ENCODE results near the gene ARID5B. TPM values are rescaled to one million over a fixed set of nuclear protein-coding genes. Genes with fewer than 3 reads are reported as not detected.

The ARID5B gene
- total and polyA plus RNA-seq, 2 donors = 11.3 to 18.6 TPM

- 96% methylated on average over 3 of the region's 3 CpGs for WGBS
These were observed 38.4 kb downstream of the ARID5B start for GRCh38 chr10:61939902-61940301.

DNA sequence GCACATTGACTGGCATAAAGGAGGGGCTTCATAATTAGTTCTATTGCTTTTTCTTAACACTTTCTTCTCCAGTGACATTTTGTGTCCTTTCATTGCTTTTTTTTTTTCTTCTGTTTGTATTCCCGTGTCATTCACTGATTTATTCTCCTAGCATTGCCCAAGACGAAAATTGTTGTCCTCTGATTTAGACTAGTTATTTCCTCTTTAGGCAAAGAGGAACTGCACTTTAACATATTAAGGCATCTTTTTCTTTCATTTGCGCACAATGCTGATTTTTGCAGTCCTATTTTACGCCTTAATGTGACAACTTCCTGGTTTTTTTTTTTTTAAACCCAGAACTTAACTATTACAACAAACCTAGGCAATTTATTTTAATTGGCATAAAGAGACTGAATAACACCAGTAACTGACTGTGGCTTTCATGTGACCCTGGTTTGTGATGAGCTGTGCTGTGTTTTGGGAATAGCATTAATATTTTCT lies 39.7 kb downstream of the ARID5B start:
- Histone ChIP-seq H3K27me3 (ENCODE audit: control insufficient read depth in 2 of 2, insufficient read depth in 1 of 2, low read length in 1 of 2) (no peaks in the 10 kb centered on the region), H3K4me1 (ENCODE audit: control insufficient read depth in 2 of 2, insufficient read depth in 2 of 2, low read length in 2 of 2) (peaks cover 2 to 18% of the 10 kb centered on the region in 2 donors), H3K27ac (ENCODE audit: low read depth in 1 of 2, low read length in 1 of 2) (peak overlapping the region in 1 of 2 donors; percentile 62), H3K4me3 (ENCODE audit: low read length in 2 of 2) (no peak overlapping the region), H3K36me3 (ENCODE audit: control insufficient read depth in 2 of 2, insufficient read depth in 2 of 2, low read length in 1 of 2) (peaks cover 4 to 38% of the 10 kb centered on the region in 2 donors), H3K9me3 (ENCODE audit: control insufficient read depth in 2 of 2, insufficient read depth in 1 of 2, low read length in 1 of 2) (no peaks in the 10 kb centered on the region)
- DNase-seq (ENCODE audit: low read depth in 6 of 9, low spot score in 9 of 9) = peak in 1 of 9 donors; percentile 38
- WGBS = 62% methylated on average over 4 of the region's 4 CpGs

More at GRCh38 chr10:61939902-61940301, 38.4 kb downstream of the ARID5B start:
- DNase-seq (ENCODE audit: low read depth in 6 of 9, low spot score in 9 of 9) = no peak
- Histone ChIP-seq H3K36me3 (ENCODE audit: control insufficient read depth in 2 of 2, insufficient read depth in 2 of 2, low read length in 1 of 2) (peaks cover 4 to 31% of the 10 kb centered on the region in 2 donors), H3K27me3 (ENCODE audit: control insufficient read depth in 2 of 2, insufficient read depth in 1 of 2, low read length in 1 of 2) (no peaks in the 10 kb centered on the region), H3K4me3 (ENCODE audit: low read length in 2 of 2) (no peak overlapping the region), H3K9me3 (ENCODE audit: control insufficient read depth in 2 of 2, insufficient read depth in 1 of 2, low read length in 1 of 2) (no peaks in the 10 kb centered on the region), H3K27ac (ENCODE audit: low read depth in 1 of 2, low read length in 1 of 2) (peak overlapping the region in 1 of 2 donors; percentile 44), H3K4me1 (ENCODE audit: control insufficient read depth in 2 of 2, insufficient read depth in 2 of 2, low read length in 2 of 2) (peaks cover 2 to 18% of the 10 kb centered on the region in 2 donors)

- Histone ChIP-seq H3K9me3 (ENCODE audit: control insufficient read depth in 2 of 2, insufficient read depth in 1 of 2, low read length in 1 of 2) (no peaks in the 10 kb centered on the region), H3K4me3 (ENCODE audit: low read length in 2 of 2) (no peak overlapping the region), H3K27me3 (ENCODE audit: control insufficient read depth in 2 of 2, insufficient read depth in 1 of 2, low read length in 1 of 2) (no peaks in the 10 kb centered on the region), H3K4me1 (ENCODE audit: control insufficient read depth in 2 of 2, insufficient read depth in 2 of 2, low read length in 2 of 2) (peaks cover under 1 to 13% of the 10 kb centered on the region in 2 donors), H3K36me3 (ENCODE audit: control insufficient read depth in 2 of 2, insufficient read depth in 2 of 2, low read length in 1 of 2) (peaks cover 4 to 45% of the 10 kb centered on the region in 2 donors), H3K27ac (ENCODE audit: low read depth in 1 of 2, low read length in 1 of 2) (peak overlapping the region; percentile 19 to 83)
- DNase-seq (ENCODE audit: low read depth in 6 of 9, low spot score in 9 of 9) = no peak
- WGBS = 89% methylated on average over 5 of the region's 5 CpGs
These were observed 41.3 kb downstream of the ARID5B start for GRCh38 chr10:61942604-61943461.

GRCh38 chr10:61943674-61944378 lies 42.3 kb downstream of the ARID5B start:
- peak in 1 of 9 donors; percentile 59 for DNase-seq (ENCODE audit: low read depth in 6 of 9, low spot score in 9 of 9)
- H3K36me3 ChIP-seq (ENCODE audit: control insufficient read depth in 2 of 2, insufficient read depth in 2 of 2, low read length in 1 of 2) = peaks cover 4 to 55% of the 10 kb centered on the region in 2 donors
- 35% methylated on average over 1 of the region's 1 CpG for WGBS
- no peaks in the 10 kb centered on the region for H3K27me3 ChIP-seq (ENCODE audit: control insufficient read depth in 2 of 2, insufficient read depth in 1 of 2, low read length in 1 of 2)
- H3K4me3 ChIP-seq (ENCODE audit: low read length in 2 of 2) = no peak overlapping the region
- peaks cover 0 to 13% of the 10 kb centered on the region in 2 donors for H3K4me1 ChIP-seq (ENCODE audit: control insufficient read depth in 2 of 2, insufficient read depth in 2 of 2, low read length in 2 of 2)
- no peaks in the 10 kb centered on the region for H3K9me3 ChIP-seq (ENCODE audit: control insufficient read depth in 2 of 2, insufficient read depth in 1 of 2, low read length in 1 of 2)
- H3K27ac ChIP-seq (ENCODE audit: low read depth in 1 of 2, low read length in 1 of 2) = peak overlapping the region in 1 of 2 donors; percentile 83

DNA sequence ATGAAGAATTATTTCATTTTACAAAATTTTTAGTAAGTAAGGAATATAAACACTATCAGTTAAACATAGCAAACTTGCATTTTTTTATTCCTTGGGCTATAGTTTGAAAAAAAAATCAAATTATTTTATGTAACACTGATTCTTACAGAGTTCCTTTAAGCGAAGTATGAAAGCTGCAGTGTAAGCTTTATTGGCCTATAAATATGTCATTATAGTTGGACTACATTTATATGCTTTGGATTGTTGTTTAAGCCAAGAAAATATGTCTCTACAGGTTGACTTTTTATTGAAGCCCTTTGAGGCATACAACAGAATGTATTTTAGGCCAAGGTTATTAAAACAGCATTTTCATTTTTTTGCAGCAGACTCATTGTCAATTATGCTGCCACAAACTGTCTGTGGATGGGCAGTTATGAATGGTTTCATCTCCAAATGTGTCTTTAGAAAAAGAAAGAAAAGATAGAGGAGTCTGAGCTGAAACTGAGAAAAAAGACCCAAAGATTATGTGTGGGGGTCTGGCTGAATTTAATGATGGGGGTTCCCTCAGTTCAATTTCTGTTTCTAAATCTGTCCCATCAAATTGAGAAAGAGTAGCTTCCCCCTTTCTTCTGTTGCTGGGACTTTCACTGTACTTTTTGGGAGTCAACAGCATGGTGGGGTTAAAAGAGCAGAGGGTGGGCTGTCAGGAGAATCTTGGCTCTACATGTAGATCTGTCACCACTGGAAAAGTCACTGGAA lies 43.1 kb downstream of the ARID5B start:
- DNase-seq (ENCODE audit: low read depth in 6 of 9, low spot score in 9 of 9) = no peak
- H3K27ac ChIP-seq (ENCODE audit: low read depth in 1 of 2, low read length in 1 of 2) = peak overlapping the region in 1 of 2 donors; percentile 18
- H3K4me3 ChIP-seq (ENCODE audit: low read length in 2 of 2) = no peak overlapping the region
- H3K4me1 ChIP-seq (ENCODE audit: control insufficient read depth in 2 of 2, insufficient read depth in 2 of 2, low read length in 2 of 2) = peaks cover 0 to 13% of the 10 kb centered on the region in 2 donors
- H3K9me3 ChIP-seq (ENCODE audit: control insufficient read depth in 2 of 2, insufficient read depth in 1 of 2, low read length in 1 of 2) = no peaks in the 10 kb centered on the region
- WGBS = 88% methylated on average over 1 of the region's 1 CpG
- H3K36me3 ChIP-seq (ENCODE audit: control insufficient read depth in 2 of 2, insufficient read depth in 2 of 2, low read length in 1 of 2) = peaks cover 4 to 62% of the 10 kb centered on the region in 2 donors
- H3K27me3 ChIP-seq (ENCODE audit: control insufficient read depth in 2 of 2, insufficient read depth in 1 of 2, low read length in 1 of 2) = no peaks in the 10 kb centered on the region

DNA sequence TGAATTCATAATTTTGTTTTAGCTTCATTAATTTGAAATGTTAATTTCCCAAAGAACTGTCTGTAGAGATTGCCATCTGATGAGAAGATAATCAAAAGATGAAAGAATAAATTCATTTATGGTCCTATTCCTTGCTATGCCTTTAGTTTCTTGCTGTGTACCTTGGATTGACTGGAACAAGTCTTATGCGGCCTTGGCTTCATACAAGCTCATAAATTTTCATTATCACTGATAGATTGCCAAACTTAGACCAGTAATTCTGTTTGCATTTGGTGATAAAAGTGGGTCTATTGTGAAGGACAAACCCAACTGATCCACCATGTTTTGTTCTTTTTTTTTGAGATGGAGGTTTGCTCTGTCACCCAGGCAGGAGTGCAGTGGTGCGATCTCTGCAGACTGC lies 48.2 kb downstream of the ARID5B start:
- H3K4me3 ChIP-seq (ENCODE audit: low read length in 2 of 2) = no peak overlapping the region
- peaks cover 3 to 11% of the 10 kb centered on the region in 2 donors for H3K4me1 ChIP-seq (ENCODE audit: control insufficient read depth in 2 of 2, insufficient read depth in 2 of 2, low read length in 2 of 2)
- H3K27me3 ChIP-seq (ENCODE audit: control insufficient read depth in 2 of 2, insufficient read depth in 1 of 2, low read length in 1 of 2) = no peaks in the 10 kb centered on the region
- H3K36me3 ChIP-seq (ENCODE audit: control insufficient read depth in 2 of 2, insufficient read depth in 2 of 2, low read length in 1 of 2) = peaks cover 0 to 58% of the 10 kb centered on the region in 2 donors
- 73% methylated on average over 2 of the region's 2 CpGs for WGBS
- H3K27ac ChIP-seq (ENCODE audit: low read depth in 1 of 2, low read length in 1 of 2) = no peak overlapping the region
- no peak for DNase-seq (ENCODE audit: low read depth in 6 of 9, low spot score in 9 of 9)
- no peaks in the 10 kb centered on the region for H3K9me3 ChIP-seq (ENCODE audit: control insufficient read depth in 2 of 2, insufficient read depth in 1 of 2, low read length in 1 of 2)

DNA sequence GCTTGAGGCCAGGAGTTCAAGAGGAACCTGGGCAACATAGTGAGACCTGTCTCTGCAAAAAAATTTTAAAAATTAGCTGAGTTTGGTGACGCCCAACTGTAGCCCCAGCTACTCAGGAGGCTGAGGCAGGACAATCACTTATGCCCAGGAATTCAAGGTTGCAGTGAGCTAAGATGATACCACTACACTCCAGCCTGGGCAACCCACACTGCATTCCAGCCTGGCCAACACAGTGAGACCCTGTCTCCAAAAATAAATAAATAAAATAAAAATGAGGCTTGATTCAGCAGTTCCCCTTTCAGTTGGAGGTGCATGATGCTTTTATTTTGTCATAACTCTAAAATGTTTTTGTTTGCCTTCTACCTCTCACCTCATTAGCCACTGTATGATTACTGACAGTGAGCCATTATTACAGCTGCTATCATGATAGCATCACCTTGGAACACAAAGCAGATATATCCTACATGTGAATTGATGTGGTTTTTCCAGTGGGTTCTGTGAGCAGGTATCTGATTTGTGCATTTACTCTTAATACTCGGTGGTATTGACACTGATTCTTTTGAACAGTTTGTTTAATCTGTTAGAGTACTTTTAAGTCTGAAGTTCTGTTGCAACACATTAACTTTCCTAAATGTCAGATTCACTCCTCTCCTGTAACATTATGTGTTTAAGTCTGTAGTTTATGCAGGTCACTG lies 49.1 kb downstream of the ARID5B start:
- Histone ChIP-seq H3K36me3 (ENCODE audit: control insufficient read depth in 2 of 2, insufficient read depth in 2 of 2, low read length in 1 of 2) (peaks cover 0 to 52% of the 10 kb centered on the region in 2 donors), H3K4me1 (ENCODE audit: control insufficient read depth in 2 of 2, insufficient read depth in 2 of 2, low read length in 2 of 2) (peaks cover 3 to 8% of the 10 kb centered on the region in 2 donors), H3K27ac (ENCODE audit: low read depth in 1 of 2, low read length in 1 of 2) (no peak overlapping the region), H3K9me3 (ENCODE audit: control insufficient read depth in 2 of 2, insufficient read depth in 1 of 2, low read length in 1 of 2) (no peaks in the 10 kb centered on the region), H3K27me3 (ENCODE audit: control insufficient read depth in 2 of 2, insufficient read depth in 1 of 2, low read length in 1 of 2) (no peaks in the 10 kb centered on the region), H3K4me3 (ENCODE audit: low read length in 2 of 2) (no peak overlapping the region)
- 53% methylated on average over 2 of the region's 2 CpGs for WGBS
- DNase-seq (ENCODE audit: low read depth in 6 of 9, low spot score in 9 of 9) = no peak

DNA sequence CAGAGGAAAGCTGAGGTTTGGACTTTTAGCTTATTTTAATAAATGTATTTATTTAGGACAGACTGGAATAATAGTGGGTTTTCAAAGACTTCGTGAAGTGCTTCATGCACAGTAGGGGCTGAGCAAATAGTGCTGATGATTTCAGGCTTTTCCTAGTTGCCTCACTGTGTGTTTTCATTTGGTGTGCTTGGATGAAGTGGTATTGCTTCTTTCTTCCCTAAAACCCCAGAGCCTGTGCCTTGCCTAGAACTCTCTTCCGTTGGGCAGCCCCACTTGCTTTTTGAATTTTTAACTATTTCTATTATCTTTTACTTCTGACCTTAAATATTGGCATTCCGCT lies 49.6 kb downstream of the ARID5B start:
- Histone ChIP-seq H3K4me3 (ENCODE audit: low read length in 2 of 2) (no peak overlapping the region), H3K4me1 (ENCODE audit: control insufficient read depth in 2 of 2, insufficient read depth in 2 of 2, low read length in 2 of 2) (peaks cover 3 to 10% of the 10 kb centered on the region in 2 donors), H3K27ac (ENCODE audit: low read depth in 1 of 2, low read length in 1 of 2) (no peak overlapping the region), H3K9me3 (ENCODE audit: control insufficient read depth in 2 of 2, insufficient read depth in 1 of 2, low read length in 1 of 2) (no peaks in the 10 kb centered on the region), H3K36me3 (ENCODE audit: control insufficient read depth in 2 of 2, insufficient read depth in 2 of 2, low read length in 1 of 2) (peaks cover 0 to 51% of the 10 kb centered on the region in 2 donors), H3K27me3 (ENCODE audit: control insufficient read depth in 2 of 2, insufficient read depth in 1 of 2, low read length in 1 of 2) (no peaks in the 10 kb centered on the region)
- 96% methylated on average over 3 of the region's 3 CpGs for WGBS
- DNase-seq (ENCODE audit: low read depth in 6 of 9, low spot score in 9 of 9) = no peak

Data from thymus (tissue), 11 donors.